ENCODE data around the gene TRMT2A. TPM values are rescaled to one million over a fixed set of nuclear protein-coding genes. Genes with fewer than 3 reads are reported as not detected.

The TRMT2A gene
- total RNA-seq, 1 experiment from 2014 or later: 66.7 TPM

DNA sequence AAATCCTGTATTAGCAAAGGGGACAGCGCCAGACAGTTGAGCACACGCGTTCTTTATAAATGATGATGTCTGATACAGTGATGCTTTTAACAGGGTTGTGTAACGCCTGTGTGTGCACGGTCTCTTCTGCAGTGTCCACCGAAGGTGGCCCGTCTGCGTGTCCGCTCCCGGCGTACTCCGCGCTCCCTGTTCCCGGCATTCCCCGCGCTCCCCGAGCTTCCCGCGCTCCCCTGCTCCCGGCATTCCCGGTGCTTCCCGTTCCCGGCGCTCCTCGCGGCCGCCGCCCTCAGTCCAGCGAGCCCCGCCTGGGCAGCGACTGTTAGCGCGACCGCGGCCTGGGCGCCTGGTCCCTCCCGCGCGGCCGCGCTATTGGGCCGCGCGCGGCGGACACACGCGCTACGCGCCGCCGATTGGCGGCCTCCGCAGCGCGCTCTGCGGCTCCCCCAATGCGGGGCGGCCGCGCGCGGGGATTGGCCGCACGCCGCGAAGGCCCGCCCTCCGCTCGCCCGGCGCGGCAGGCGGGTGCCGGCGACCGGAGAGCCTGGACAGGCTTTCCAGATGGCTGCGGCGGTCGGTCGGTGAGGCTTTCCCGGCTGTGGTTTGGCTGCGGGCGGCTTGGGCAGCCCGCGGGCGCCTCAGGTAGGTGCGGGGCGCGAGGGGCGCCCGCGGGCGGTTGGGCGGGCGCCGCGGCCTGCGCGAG lies 37.1 kb downstream of the TRMT2A start, which contains the start of gene DGCR8:
Gene DGCR8 (plus strand): TSS at position 497 of the 700 bp plus-strand sequence. CDS start 5,723 bp downstream, outside the sequence.
- ATAC-seq: peak; percentile 94
- ChIA-PET CTCF (no interaction called here), POLR2A (no interaction called here)
- intact Hi-C loops (cut with micrococcal nuclease; ENCODE audit: unreplicated experiment) (no loop called here), in situ Hi-C loops (cut with HindIII; ENCODE audit: low pct_unique_long_range_greater_than_20kb, low sequenced_read_pairs) (no loop called here)
- peak within 1 kb of the TSS; percentile 94 for H3K27ac ChIP-seq (ENCODE audit: low read length)
- no peak for TF ChIP-seq TCF7L2 (IDR thresholded peaks at IDR 0.05; ENCODE audit: low read depth, low read length)
- TF ChIP-seq, protein P1, sequence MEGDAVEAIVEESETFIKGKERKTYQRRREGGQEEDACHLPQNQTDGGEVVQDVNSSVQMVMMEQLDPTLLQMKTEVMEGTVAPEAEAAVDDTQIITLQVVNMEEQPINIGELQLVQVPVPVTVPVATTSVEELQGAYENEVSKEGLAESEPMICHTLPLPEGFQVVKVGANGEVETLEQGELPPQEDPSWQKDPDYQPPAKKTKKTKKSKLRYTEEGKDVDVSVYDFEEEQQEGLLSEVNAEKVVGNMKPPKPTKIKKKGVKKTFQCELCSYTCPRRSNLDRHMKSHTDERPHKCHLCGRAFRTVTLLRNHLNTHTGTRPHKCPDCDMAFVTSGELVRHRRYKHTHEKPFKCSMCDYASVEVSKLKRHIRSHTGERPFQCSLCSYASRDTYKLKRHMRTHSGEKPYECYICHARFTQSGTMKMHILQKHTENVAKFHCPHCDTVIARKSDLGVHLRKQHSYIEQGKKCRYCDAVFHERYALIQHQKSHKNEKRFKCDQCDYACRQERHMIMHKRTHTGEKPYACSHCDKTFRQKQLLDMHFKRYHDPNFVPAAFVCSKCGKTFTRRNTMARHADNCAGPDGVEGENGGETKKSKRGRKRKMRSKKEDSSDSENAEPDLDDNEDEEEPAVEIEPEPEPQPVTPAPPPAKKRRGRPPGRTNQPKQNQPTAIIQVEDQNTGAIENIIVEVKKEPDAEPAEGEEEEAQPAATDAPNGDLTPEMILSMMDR (IDR thresholded peaks at IDR 0.05): no peak
- TF ChIP-seq POLR2AphosphoS5 (IDR thresholded peaks at IDR 0.05; ENCODE audit: low read depth, low read length): peak; percentile 84
- no peak for TF ChIP-seq SIN3A (IDR thresholded peaks at IDR 0.05; ENCODE audit: borderline replicate concordance, insufficient read depth, low read depth, low read length)
- TF ChIP-seq, protein P2, sequence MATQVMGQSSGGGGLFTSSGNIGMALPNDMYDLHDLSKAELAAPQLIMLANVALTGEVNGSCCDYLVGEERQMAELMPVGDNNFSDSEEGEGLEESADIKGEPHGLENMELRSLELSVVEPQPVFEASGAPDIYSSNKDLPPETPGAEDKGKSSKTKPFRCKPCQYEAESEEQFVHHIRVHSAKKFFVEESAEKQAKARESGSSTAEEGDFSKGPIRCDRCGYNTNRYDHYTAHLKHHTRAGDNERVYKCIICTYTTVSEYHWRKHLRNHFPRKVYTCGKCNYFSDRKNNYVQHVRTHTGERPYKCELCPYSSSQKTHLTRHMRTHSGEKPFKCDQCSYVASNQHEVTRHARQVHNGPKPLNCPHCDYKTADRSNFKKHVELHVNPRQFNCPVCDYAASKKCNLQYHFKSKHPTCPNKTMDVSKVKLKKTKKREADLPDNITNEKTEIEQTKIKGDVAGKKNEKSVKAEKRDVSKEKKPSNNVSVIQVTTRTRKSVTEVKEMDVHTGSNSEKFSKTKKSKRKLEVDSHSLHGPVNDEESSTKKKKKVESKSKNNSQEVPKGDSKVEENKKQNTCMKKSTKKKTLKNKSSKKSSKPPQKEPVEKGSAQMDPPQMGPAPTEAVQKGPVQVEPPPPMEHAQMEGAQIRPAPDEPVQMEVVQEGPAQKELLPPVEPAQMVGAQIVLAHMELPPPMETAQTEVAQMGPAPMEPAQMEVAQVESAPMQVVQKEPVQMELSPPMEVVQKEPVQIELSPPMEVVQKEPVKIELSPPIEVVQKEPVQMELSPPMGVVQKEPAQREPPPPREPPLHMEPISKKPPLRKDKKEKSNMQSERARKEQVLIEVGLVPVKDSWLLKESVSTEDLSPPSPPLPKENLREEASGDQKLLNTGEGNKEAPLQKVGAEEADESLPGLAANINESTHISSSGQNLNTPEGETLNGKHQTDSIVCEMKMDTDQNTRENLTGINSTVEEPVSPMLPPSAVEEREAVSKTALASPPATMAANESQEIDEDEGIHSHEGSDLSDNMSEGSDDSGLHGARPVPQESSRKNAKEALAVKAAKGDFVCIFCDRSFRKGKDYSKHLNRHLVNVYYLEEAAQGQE (IDR thresholded peaks at IDR 0.05; ENCODE audit: insufficient read depth in 1 of 2, low read depth in 2 of 2, low read length in 1 of 2): 0 out of 4 replicates have a peak, but pooled peaks of 1 of the 2 experiments have one; percentile 17
- no peaks in the 10 kb centered on the region for H3K27me3 ChIP-seq (ENCODE audit: control insufficient read depth, insufficient read depth, low read length)
- peak; percentile 70 for DNase-seq (ENCODE audit: low read depth, low spot score)
- H3K4me1 ChIP-seq (ENCODE audit: control insufficient read depth, insufficient read depth, low read length): peaks cover 11% of the 10 kb centered on the region
- H3K9me3 ChIP-seq (ENCODE audit: control insufficient read depth, insufficient read depth, low read depth, low read length): no peaks in the 10 kb centered on the region
- BruUV-seq (replicated peaks): no TSS peak
- H3K36me3 ChIP-seq (ENCODE audit: control insufficient read depth, insufficient read depth, low read length): peaks cover 3% of the 10 kb centered on the region
- peak within 1 kb of the TSS; percentile 80 to 82 for H3K4me3 ChIP-seq (ENCODE audit: low read depth in 2 of 2, low read length in 2 of 2)

DNA sequence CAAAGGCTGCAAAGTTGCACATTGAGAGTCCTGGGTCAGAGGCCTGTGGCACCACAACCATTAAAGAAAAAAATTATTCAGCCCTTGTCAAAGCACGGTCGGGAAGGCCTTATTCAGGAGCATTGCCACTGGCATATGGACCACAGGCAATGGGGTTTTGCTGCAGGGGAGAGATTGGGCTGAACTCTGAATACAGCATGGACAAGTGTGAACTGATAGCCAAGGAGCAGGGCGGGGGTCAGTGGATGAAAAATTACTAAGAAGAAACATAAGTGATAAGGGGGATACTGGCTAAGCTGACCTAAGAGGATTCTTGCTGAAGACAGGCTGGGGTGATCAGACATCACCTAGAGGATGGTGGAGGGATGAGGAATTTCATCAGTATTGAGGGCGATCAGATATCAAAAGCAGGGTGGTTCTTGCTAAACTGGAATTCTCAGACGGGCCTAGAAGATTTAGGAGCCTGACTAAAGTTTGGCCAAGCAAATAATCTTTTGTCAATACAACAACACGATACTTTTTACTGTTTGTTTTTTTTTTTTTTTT lies 40.3 kb downstream of the TRMT2A start:
- in situ Hi-C loops (cut with HindIII; ENCODE audit: low pct_unique_long_range_greater_than_20kb, low sequenced_read_pairs): no loop called here
- DNase-seq (ENCODE audit: low read depth, low spot score) (no peak), ATAC-seq (no peak)
- H3K9me3 ChIP-seq (ENCODE audit: control insufficient read depth, insufficient read depth, low read depth, low read length): no peaks in the 10 kb centered on the region
- no peak overlapping the region for H3K27ac ChIP-seq (ENCODE audit: low read length)
- intact Hi-C loops (cut with micrococcal nuclease; ENCODE audit: unreplicated experiment): no loop called here
- TF ChIP-seq POLR2AphosphoS5 (IDR thresholded peaks at IDR 0.05; ENCODE audit: low read depth, low read length) (no peak), SIN3A (IDR thresholded peaks at IDR 0.05; ENCODE audit: borderline replicate concordance, insufficient read depth, low read depth, low read length) (no peak)
- TF ChIP-seq, protein P2 (IDR thresholded peaks at IDR 0.05; ENCODE audit: insufficient read depth in 1 of 2, low read depth in 2 of 2, low read length in 1 of 2): no peak
- peaks cover 3% of the 10 kb centered on the region for H3K36me3 ChIP-seq (ENCODE audit: control insufficient read depth, insufficient read depth, low read length)
- no peak overlapping the region for H3K4me3 ChIP-seq (ENCODE audit: low read depth in 2 of 2, low read length in 2 of 2)
- no TSS peak for BruUV-seq (replicated peaks)
- no peaks in the 10 kb centered on the region for H3K27me3 ChIP-seq (ENCODE audit: control insufficient read depth, insufficient read depth, low read length)
- ChIA-PET CTCF (no interaction called here), POLR2A (no interaction called here)
- peaks cover 3% of the 10 kb centered on the region for H3K4me1 ChIP-seq (ENCODE audit: control insufficient read depth, insufficient read depth, low read length)

Data from Panc1 (cell line).